Heart left ventricle (tissue), 16 donors: Measurements from ENCODE around the gene USH1C. TPM values are rescaled to one million over a fixed set of nuclear protein-coding genes. Genes with fewer than 3 reads are reported as not detected.
A peak's percentile ranks its signal among the peaks of the same experiment; 100 is the strongest.

ENCODE experiments used
- ATAC-seq, 4 donors: fragments of 200-7000 bp; cut with Tn5 transposase; one replicate each; pipeline ENCODE4 v1.9.1; 2020 to 2022; ENCODE audit warnings: moderate library complexity in 4 of 4, mild to moderate bottlenecking in 3 of 4, moderate number of reproducible peaks in 1 of 4
- DNase-seq, 5 donors: peaks; one replicate each; pipeline ENCODE4 v3.0.0-alpha.2; 2020
- H3K27ac ChIP-seq, 12 donors: fragments of 200-600 bp; sonication (generic) in 4 of 12; one replicate each; pipeline versions ENCODE4 v1.5.0 to v1.8.0; 2016 to 2022; ENCODE audit warnings: mild to moderate bottlenecking in 2 of 12
- H3K27me3 ChIP-seq, 9 donors: fragments of 200-600 bp; sonication (generic) in 2 of 9; one replicate each; pipeline versions ENCODE4 v1.5.1 to v1.8.0; 2016 to 2022; ENCODE audit warnings: mild to moderate bottlenecking in 3 of 9
- H3K36me3 ChIP-seq, 9 donors: fragments of 200-600 bp; sonication (generic) in 2 of 9; one replicate each; pipeline versions ENCODE4 v1.5.0 to v1.8.0; 2018 to 2022; ENCODE audit warnings: mild to moderate bottlenecking in 2 of 9
- H3K4me1 ChIP-seq, 12 donors: fragments of 200-600 bp; sonication (generic) in 4 of 12; one replicate each; pipeline versions ENCODE4 v1.5.0 to v1.8.0; 2016 to 2022; ENCODE audit warnings: mild to moderate bottlenecking in 3 of 12
- H3K4me3 ChIP-seq, 12 donors: fragments of 200-600 bp; sonication (generic) in 4 of 12; one replicate each; pipeline versions ENCODE4 v1.5.0 to v1.8.0; 2017 to 2022; ENCODE audit warnings: mild to moderate bottlenecking in 9 of 12, moderate library complexity in 4 of 12
- H3K9me3 ChIP-seq, 12 donors: fragments of 200-600 bp; sonication (generic) in 4 of 12; one replicate each; pipeline versions ENCODE4 v1.5.0 to v1.8.0; 2016 to 2022; ENCODE audit warnings: mild to moderate bottlenecking in 1 of 12
- CTCF ChIP-seq, 12 donors: fragments of 200-600 bp; sonication (generic) in 4 of 12; IDR thresholded peaks; one replicate each; pipeline versions ENCODE4 v1.5.0 to v1.8.0; 2018 to 2022; ENCODE audit warnings: antibody characterized with exemption in 12 of 12, mild to moderate bottlenecking in 5 of 12
- POLR2A ChIP-seq, 2 donors: fragments of 450-650 bp; IDR thresholded peaks; one replicate each; pipeline ENCODE4 v1.6.1; 2017; ENCODE audit warnings: antibody characterized with exemption in 2 of 2, mild to moderate bottlenecking in 2 of 2, moderate library complexity in 2 of 2
- WGBS, 4 donors: extraction: QIAGEN DNeasy Blood & Tissue Kit in 2 of 4; methylation state at CpG; one replicate each; pipeline versions ENCODE4 v1.1.5 to v1.1.7; 2013 to 2018; 5-methylcytosine and 5-hydroxymethylcytosine counted together
- intact Hi-C, 10 donors: fragments of 100-400 bp; cut with DNase I; formaldehyde crosslinking; loops; one replicate each; pipeline versions ENCODE4 v1.11.1 to v1.14.2; 2022
- polyA plus RNA-seq, 2 donors: library from polyadenylated mRNA; stranded (reverse); fragments of 200-250 nt; gene quantifications; one replicate each; pipeline ENCODE4 v1.2.3, GENCODE V29; 2013
- total RNA-seq, 9 donors: library from RNA; depleted of rRNA in 2 of 9; stranded (reverse); fragments of >200 nt in 2 of 9; fragmentation: NEBNext Ultra II Directional in 3 of 9; extraction: Animal tissue kit (Norgen Biotek cat#: 25700) in 3 of 9; gene quantifications; one replicate each; pipeline versions ENCODE4 v1.1.0 to v1.2.4, GENCODE V29; 2016 to 2023
- donor health status: ischemic (EF 13 %, LVEDD 7.1; RV severe dilation, severe dysfunction).
- donor health status: healthy with polysubstance abuse.
- donor health status: DM: no; HTN: yes; CAD: no.
- donor health status: DM: no; HTN: no; CAD: no.
- donor health status: ischemic (EF 25% LVEDD 6.9; RV normal size, moderate dysfunction).
- donor health status: ischemic (EF 25% LVEDD 5.7; RV mildly dilated, moderate dysfunction).
- donor health status: healthy.
- donor health status: DM: yes; HTN: yes; CAD: no.
- donor health status: ischemic (EF 35%, LVEDD 5.7; RV mildly dilated, moderate dysfunction).
- donor health status: nonischemic (EF 11% LVEDD 7.7; RV severe dilation, severe dysfunction).
- donor health status: DM: yes; HTN: yes; CAD: no.
- donor health status: PGD.
- donor health status: ischemic (EF 29% LVEDD 5.4; RV normal size, mild dysfunction).
- donor health status: nonischemic (EF 23%, LVEDD 6.1; RV moderate dilation, normal function).

USH1C gene
- total and polyA plus RNA-seq, 11 donors, result 0.06 to 0.23 (median 0.16) TPM; not detected in 8

- H3K9me3 ChIP-seq, result no peaks in the 10 kb centered on the region
- WGBS, 4 donors, result 71 to 89% (median 80%) methylated on average over 9 of the region's 9 CpGs
- H3K4me3 ChIP-seq, result no peak overlapping the region
- no peaks in the 10 kb centered on the region for H3K36me3 ChIP-seq
- DNase-seq (peak in 1 of 5 donors; percentile 10), ATAC-seq (no peak)
- TF ChIP-seq POLR2A (IDR thresholded peaks at IDR 0.05) (no peak), CTCF (IDR thresholded peaks at IDR 0.05) (no peak)
- intact Hi-C loops, result no loop called here
- H3K27ac ChIP-seq, result no peak overlapping the region
- peaks cover 0 to 7% (median 0%) of the 10 kb centered on the region in 9 donors for H3K27me3 ChIP-seq
- peaks cover 0 to 11% (median 0%) of the 10 kb centered on the region in 12 donors for H3K4me1 ChIP-seq
Measured at GRCh38 chr11:17561526-17561925, 17.3 kb upstream of the USH1C start.

- TF ChIP-seq CTCF (IDR thresholded peaks at IDR 0.05), result no peak
- no peak for TF ChIP-seq POLR2A (IDR thresholded peaks at IDR 0.05)
- Histone ChIP-seq H3K27ac (no peak overlapping the region), H3K27me3 (peaks cover 0 to 7% (median 0%) of the 10 kb centered on the region in 9 donors), H3K9me3 (no peaks in the 10 kb centered on the region), H3K36me3 (no peaks in the 10 kb centered on the region), H3K4me1 (peaks cover 0 to 11% (median 0%) of the 10 kb centered on the region in 12 donors), H3K4me3 (no peak overlapping the region)
- ATAC-seq (no peak), DNase-seq (peak in 1 of 5 donors; percentile 7)
- WGBS, 4 donors, result 88 to 96% (median 93%) methylated on average over 4 of the region's 4 CpGs
- intact Hi-C loops, result no loop called here
Measured at GRCh38 chr11:17561111-17561415, 16.8 kb upstream of the USH1C start.

GRCh38 chr11:17560281-17561110, 16.3 kb upstream of the USH1C start:
- TF ChIP-seq POLR2A (IDR thresholded peaks at IDR 0.05) (no peak), CTCF (IDR thresholded peaks at IDR 0.05) (no peak)
- H3K9me3 ChIP-seq, result no peaks in the 10 kb centered on the region
- peaks cover 0 to 11% (median 0%) of the 10 kb centered on the region in 12 donors for H3K4me1 ChIP-seq
- H3K27ac ChIP-seq, result no peak overlapping the region
- ATAC-seq (no peak), DNase-seq (peak in 1 of 5 donors; percentile 6)
- intact Hi-C loops, result no loop called here
- H3K27me3 ChIP-seq, result peaks cover 0 to 7% (median 0%) of the 10 kb centered on the region in 9 donors
- no peaks in the 10 kb centered on the region for H3K36me3 ChIP-seq
- no peak overlapping the region for H3K4me3 ChIP-seq
- 50 to 56% (median 54%) methylated on average over 12 of the region's 12 CpGs for WGBS, 4 donors

DNA sequence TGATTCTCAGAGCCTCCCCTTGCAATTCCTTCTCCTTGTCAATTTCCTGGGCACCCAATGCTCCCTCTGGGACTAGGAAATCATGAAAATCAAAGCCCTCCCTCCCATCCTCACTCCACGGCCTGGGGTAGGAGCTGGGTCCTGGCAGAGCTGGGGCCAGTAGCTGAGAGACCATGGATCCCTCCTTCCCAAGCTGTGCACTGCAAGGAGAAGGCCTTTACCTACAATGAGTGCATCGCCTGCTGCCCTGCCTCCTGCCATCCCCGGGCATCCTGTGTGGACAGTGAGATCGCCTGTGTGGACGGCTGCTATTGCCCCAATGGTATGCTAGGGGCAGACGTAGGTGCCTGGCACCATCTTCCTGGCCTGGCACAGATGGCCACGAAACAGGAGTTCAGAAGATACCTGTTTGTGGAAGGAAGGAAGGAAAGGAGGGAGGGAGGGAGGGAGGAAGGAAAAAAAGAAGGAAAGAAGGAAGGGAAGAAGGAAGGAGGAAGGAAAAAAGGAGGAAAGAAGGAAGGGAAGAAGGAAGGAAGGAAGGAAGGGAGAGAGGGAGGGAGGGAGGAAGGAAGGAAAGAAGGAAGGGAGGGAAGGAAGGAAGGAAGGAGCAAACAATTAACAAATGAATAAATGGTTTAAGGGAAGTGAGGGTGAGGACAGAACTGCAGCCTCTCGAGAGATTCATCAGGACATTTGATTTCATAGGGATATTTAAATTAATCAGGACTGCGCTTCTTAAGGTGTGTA, 15.3 kb upstream of the USH1C start:
- Histone ChIP-seq H3K27ac (no peak overlapping the region), H3K36me3 (no peaks in the 10 kb centered on the region), H3K4me1 (peaks cover 0 to 11% (median 0%) of the 10 kb centered on the region in 12 donors), H3K9me3 (no peaks in the 10 kb centered on the region), H3K27me3 (peaks cover 0 to 7% (median 0%) of the 10 kb centered on the region in 9 donors), H3K4me3 (no peak overlapping the region)
- intact Hi-C loops, result no loop called here
- DNase-seq, result no peak
- no peak for TF ChIP-seq CTCF (IDR thresholded peaks at IDR 0.05)
- TF ChIP-seq POLR2A (IDR thresholded peaks at IDR 0.05), result no peak
- no peak for ATAC-seq
- whole genome bisulfite sequencing, 4 donors, result 73 to 79% (median 75%) methylated on average over 9 of the region's 9 CpGs
